Dermis blood vessel endothelial cell (primary cell): ENCODE results near the gene ZNF407. TPM values are rescaled to one million over a fixed set of nuclear protein-coding genes. Genes with fewer than 3 reads are reported as not detected.
"Not testable (repeated sequence)": the region's sequence is repeated elsewhere in the genome, so short reads cannot be mapped to it uniquely, and the experiment has no call there.

Experiments
- DNase-seq: peaks from one replicate; pipeline ENCODE4 v3.0.0; 2010
- total RNA-seq: library from RNA; depleted of rRNA; stranded (reverse); fragments of >200 nt; gene quantifications from 2 replicates; pipeline ENCODE4 v1.2.3, GENCODE V29; 2014

ZNF407 gene
- total RNA-seq, 1 donor from 2014 or later: 22.8 TPM

DNA sequence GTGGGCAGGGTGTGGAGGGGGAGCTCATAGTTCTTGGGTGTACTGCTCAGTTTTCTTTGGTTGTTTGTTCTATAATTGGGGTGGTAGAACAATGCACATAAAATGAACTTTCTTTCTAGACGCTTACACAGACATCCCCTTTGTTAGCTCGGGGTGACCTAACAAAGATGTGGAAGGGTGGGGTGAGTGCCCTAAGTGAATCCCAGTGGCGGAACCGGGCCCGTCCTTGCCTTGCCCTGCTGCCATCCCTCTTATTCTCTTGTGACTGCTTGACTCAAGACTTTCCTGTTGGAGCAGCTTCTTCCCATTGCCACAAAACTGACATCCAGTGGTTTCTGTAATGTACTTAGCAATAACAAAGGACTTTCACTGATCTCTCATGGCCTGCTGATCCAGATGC, 343.2 kb downstream of the ZNF407 start:
- DNase-seq: no peak

DNA sequence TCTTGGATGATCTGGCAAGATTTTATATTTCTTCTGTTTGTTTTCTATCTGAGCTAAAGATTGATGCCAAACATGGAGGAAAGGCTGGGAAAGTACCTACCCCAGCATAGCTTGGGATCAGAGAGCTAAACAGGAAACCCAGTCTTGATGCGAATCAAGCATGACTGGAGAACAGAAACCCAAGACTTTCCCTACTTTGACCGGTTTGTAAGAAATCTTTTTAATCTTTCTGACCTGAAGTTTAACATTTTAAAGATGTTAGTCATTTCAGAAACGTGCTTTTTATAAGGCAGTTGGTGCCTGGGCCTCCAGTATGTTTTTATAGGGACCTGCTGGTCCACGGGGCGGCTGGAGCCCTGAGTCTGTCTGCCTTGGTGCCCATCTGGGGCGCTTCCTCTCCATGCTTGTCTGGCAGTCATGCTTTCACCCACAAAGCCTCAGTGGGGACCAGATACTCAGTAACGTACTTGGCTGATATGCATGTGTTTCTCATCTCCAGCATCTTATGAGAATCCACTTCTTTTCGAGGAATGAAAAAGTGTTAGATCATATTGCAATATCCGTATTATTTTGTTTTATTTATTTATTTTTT, 344.7 kb downstream of the ZNF407 start:
- DNase-seq: peak; percentile 13

DNA sequence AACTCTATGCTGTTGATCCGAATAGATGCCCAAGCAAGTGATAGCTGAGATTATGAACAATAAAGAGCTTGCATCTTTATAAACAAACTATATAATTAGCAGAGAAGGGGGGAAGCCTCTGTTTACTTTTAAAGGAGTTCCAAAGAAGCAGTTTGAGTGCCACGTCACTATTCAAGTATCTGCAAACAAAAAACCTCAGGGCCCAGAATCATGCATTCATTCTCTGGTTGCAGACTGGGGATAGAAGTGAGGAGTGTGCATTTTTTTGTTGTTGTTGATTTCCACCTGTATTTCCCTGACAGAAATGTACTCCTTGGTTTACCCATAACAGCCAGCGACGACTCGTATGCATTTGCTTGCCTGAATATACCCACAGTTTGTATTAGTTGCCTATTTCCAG, 347.0 kb downstream of the ZNF407 start:
- no peak for DNase-seq

DNA sequence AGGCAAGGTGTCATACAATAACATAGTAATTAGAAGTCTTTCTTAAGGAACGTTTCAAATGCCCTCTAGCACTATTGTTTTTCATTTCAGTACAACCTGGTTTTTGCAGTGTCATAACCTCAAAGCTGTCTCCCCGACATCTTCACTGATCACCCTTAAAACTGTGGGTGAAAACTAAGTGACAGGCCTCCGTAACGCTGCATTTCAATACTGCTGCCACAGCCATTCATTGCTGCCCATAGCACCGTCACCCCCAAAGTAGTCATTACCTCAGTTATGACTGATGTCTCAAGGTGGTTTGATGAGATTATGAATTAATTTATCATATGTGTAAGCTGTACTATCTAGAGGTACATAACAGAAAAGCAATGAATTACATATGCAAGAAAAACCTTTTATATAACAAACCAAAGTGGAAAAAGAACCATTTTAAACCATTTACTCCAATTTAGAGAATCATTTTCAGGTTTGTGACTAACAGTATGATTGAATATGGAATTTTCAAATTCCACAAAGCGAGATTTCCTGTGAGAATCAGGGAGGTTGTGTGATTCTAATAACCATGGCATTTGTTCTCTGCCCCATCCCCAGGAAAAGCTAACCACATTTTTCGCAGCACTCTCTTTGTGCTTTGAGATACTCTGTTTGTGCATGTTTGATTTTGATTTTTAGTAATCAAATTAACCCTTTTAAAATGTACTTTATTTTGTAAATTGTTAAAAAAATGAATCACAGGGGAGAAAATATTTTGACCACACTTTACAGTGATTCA, 348.3 kb downstream of the ZNF407 start:
- DNase-seq: no peak

DNA sequence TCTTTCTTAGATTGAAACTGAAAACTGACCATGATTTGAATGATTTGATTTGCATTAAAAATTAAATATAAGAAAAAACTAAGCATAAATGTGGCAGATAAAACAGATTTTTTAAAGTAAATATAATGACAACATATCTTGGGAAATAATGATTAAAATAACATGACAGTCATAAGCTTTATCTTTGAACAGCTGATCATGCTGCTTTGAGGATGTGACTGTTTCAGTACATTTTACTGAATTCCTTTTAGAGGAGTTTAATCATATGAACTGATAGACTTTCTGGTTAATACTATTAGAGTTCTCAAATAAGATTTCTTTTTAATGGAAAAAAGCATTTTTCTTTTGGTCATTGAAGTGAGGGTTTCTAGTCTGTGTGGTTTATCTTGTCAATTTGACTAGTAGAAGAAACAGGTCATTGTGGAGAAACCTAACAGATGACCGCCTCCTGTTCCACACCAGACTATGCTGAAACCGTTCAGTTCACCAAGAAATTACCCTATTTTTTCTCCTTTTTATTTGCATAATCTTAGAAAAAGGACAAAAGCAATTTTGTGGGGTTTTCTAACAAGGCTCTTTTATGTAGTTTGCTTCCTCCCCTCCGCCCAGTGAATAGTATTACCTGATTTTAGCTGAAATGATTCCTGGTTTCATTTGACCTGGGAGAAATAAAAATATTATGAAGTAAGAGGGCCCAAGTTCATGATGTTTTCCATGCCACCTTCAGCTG, 349.1 kb downstream of the ZNF407 start:
- DNase-seq: no peak

DNA sequence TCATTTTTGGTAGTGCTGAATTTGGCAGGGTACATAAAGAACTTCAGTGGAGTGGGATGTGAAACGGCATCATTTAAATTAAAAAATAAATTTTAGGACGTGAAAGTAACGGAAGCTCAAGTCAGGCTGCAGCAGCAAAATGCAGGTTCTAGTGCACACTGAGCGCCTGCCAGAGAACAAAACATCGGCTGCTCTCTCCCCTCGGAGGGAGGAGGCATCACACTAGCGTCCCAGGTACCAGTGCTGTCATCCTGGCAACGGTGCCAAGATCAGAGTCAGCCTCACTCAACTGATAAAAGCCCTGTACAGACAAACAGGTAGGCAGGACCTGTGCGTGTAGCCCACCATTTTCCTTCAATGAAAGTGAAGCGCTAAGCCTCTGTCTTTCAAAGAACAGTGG, 349.7 kb downstream of the ZNF407 start:
- no peak for DNase-seq

DNA sequence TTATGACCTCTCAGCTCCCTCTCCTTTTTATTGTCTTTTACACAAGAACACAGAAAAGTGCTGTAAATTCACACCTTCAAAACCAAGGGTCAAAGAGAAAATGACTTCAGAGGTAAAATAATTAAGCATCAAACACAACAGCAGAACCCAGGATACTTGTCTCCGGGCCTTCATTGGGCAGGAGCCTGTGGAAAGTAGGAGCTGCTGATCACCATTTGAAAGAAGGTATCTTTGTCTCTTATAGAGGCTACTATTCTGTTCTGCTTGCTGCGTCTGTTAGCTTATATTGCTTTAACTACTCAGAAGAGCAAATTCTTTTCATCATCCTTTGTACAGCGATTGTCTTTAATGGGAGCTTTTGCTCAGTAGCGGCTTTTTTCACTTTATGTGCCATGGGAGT, 350.2 kb downstream of the ZNF407 start:
- DNase-seq: no peak

DNA sequence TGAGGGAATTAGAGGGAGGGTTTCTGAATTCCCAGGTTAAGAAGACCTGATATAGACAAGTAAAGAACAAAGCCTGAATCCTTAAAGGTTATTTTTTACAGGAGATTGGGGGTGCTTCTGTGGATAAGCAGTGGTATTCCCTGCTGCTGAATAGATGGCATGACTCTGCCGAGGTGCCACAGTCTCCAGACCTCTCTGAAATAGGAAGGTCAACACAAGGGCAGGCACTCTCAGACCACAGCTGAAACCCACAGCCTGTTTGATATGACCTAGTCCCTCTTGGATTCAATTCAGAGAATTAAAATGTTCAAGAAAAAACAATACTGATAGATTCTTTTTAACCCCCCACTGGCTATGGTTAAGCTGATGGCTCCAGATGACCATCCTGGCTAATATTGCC, 351.9 kb downstream of the ZNF407 start:
- DNase-seq: no peak

DNA sequence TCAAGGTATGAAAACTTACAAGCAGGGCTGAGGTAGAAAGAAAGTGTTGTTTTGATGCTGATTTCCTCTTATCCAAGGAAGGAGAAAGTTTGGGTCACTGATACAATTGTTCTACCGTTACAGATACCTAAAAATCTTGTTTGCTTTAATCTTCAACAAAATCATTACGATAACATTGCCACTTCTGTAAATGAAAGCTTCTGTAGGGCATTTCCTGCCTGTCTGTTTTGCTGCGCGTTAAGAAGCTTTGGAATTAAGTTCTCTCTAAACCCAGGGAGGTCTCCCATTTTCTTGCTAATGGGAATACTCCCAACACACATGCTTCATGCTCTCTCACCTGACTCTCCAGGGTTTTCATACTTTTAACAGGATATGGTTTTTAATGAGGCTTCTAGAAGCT, 352.8 kb downstream of the ZNF407 start:
- DNase-seq: peak; percentile 32

DNA sequence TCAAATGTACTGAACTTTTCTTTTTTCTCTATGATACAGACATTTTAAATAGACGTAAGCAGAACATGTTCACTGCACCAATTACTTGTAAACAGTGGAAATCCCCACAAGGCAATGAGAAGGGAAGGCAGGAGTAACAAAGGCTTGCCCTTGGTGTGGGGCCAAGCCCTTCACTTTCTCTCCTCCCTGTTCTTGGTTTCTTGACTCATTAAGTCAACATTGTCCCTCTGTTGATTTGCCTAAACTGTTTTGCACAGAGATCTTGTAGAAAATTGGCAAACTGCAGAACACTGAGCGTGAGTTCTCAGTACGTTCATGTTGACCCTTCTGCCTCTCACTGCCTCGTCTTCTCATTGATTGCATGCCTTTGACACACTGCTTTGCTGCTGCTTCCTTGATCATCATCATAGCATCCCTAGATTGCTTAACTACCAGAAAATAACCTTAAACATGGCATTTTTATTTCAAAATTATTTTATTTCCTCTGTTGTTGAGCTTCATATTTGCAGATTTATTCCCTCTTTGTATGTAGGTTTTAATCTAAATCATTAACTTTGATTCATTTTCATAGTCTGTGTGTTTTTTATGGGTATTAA, 353.6 kb downstream of the ZNF407 start:
- peak; percentile 87 for DNase-seq

DNA sequence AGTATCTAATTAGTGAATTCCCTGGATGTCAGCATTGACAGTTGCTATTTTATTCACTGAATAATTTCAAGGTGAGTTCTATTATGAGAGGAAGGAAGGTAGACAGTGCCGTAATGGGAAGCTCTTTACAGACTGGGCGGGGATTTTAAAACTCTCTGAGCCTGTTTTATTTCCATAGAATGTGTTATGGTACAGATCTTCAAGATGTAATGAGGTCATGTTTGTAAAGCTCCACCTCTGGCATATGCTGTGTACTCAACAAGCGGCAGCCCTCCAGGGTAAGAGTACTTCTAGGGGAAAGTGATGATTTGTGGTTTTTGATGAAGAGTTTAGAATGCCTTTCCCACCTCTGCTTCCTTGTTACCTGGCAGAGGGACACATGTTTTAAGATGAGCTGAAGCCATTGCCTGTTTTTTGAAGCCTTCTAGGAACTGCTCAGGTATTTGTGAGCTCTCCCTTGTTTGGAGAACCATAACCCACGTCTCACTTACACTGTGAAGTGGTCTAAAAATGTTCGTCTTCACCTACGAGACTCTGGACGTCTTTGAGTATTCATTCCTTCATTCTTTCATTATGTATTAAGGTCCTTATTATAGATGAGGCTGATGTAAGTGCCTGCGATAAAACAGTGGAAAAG, 360.0 kb downstream of the ZNF407 start:
- no peak for DNase-seq

DNA sequence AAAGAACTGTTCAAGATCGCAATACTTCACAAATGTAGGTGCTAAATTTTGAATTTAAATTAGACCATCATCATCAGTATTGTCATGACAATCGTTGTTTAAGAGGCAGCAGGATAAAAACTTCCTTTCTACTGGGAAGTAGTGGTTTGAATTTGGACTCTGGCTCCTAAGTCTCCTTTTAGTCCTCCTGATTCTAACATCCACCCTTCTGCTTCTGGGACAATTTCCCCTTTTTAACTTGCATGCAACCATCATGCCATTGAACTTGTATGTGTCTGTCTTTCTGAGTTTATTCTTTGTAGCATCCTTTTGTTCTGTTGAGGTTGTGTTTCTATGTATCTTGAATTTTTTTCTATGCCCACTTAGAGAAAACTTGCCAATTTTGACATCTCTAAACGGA, 361.5 kb downstream of the ZNF407 start:
- no peak for DNase-seq

DNA sequence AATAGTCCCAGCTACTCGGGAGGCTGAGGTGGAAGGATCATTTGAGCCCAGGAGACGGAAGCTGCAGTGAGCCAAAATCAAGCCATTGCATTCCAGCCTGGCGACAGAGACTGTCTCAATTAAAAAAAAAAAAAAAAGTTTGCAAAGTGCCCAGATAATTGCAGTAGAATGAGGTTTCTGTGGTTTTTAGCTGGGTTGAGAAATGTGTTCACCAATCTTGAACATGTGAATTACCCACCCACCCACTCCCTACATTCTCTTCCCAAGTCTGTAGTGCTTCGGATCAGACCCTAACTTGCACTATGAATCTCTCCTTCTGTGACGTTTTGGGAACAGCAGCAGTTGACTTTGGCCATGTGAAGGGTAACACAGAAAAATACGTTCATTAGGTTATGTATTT, 363.9 kb downstream of the ZNF407 start:
- no peak for DNase-seq

DNA sequence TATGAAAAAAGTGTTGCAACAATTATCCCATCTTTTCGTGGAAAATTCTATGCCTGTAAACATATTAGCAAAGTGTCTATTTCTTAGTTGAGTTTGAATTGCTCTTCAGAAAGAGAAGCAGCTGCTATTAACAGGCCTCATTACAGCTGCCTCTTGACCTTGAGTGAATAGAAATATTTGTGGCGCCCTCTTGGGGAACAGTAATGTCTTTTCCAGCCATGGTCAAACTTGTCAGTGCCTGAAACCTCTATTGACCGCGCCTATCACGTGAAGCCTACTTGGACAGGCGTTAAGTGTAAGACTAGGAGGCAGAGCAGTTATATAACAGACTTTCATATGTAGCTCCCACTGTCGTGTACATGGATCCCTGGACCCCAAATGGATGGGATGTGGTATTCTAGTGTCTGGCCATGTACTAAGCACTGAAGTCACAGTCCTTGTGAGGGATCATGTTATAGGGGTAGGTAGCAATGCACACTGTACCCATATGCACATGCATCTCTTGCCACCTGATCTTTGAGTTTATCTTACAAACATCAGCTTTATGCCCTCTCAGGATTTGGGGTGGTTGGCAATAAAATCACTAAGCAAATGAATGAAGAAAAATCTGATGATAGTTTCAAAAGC, 366.3 kb downstream of the ZNF407 start:
- DNase-seq: peak; percentile 66

DNA sequence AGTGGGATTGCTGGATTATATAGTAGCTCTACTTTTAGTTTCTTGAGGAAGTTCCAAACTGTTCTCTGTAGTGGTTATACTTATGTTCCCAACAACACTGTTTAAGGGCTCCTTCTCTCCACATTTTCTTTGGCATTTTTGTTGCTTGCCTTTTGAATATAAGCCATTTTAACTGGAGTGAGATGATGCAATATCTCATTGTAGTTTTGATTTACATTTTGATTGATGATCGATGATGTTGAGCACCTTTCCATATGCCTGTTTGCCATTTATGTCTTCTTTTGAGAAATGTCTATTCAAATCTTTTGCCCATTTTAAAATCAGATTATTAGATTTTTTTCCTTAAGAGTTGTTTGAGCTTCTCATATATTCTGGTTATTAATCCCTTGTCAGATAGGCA, 368.0 kb downstream of the ZNF407 start:
- no peak for DNase-seq

DNA sequence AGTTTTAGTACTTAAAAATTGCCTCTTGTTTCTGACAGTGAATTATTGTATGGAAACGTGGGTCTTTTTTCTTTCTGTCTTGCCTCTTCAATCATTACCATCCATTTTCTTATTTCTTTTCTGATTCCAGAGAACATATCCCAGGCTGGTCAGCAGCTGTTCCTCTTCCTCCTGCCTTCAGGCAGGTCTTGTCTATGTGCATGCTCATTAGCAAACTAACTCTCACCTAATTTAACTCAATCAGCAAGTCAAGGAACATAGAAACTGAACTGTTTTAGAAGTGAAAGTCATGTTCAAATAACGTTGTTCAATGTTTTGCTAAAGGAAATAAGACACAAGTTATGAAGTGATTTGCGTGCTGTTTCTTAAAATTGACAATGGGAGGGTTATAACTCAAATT, 369.8 kb downstream of the ZNF407 start:
- DNase-seq: no peak

DNA sequence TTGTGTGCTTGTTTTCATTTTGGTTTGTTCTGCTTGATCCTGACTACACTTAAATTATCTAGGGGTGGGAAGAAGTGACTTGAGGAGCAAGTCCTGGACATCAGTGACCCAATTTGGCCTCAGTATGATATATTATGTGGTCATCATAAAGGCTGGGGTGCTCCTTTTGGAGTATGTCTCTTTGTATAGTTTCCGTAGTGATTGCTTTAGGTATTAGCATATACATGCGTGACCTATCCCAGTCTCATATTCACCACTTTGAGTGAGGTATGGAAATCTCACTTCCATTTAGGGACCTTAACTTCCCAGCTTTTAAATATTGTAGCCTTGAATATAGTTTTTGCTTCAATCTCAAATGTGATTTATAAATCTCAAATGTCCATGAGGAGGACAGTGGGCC, 370.3 kb downstream of the ZNF407 start:
- no peak for DNase-seq

DNA sequence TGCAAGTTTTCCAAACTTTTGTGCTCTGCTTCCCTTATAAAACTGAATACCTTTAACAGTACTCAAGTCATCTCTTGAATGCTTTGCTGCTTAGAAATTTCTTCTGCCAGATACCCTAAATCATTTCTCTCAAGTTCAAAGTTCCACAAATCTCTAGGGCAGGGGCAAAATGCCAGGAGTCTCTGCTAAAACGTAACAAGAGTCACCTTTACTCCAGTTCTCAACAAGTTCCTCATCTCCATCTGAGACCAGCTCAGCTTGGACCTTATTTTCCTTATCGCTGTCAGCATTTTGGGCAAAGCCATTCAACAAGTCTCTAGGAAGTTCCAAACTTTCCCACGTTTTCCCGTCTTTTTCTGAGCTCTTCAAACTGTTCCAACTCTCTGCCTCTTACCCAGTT, 373.7 kb downstream of the ZNF407 start:
- DNase-seq: not testable (repeated sequence)

DNA sequence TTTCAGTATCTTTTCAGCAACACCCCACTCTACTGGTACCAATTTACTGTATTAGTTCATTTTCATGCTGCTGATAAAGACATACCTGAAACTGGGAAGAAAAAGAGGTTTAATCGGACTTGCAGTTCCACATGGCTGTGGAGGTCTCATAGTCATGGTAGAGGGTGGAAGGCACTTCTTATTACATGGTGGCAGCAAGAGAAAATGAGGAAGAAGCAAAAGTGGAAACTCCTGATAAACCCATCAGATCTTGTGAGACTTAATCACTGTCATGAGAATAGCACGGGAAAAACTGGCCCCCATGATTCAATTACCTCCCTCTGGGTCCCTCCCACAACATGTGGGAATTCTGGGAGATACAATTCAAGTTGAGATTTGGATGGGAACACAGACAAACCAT, 374.1 kb downstream of the ZNF407 start:
- DNase-seq: not testable (repeated sequence)

DNA sequence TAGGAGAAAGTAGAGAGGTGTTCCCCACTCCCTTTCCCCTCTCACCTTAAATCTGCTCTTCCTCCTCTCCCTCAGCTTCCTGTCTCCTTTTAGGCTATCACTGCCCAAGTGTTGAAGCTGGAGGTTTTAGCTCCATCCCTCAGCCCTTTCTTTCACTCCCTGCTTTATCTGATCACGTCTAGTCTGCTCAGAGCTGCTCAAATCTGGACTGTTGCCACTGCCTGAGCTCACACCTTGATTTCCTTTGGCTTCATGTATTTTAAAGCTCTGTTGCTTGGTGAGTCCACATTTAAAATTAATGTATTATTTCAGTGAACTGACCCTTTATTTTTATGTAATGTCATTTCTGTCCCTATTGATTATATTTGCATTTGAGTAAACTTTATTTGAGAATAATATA, 374.7 kb downstream of the ZNF407 start:
- no peak for DNase-seq

DNA sequence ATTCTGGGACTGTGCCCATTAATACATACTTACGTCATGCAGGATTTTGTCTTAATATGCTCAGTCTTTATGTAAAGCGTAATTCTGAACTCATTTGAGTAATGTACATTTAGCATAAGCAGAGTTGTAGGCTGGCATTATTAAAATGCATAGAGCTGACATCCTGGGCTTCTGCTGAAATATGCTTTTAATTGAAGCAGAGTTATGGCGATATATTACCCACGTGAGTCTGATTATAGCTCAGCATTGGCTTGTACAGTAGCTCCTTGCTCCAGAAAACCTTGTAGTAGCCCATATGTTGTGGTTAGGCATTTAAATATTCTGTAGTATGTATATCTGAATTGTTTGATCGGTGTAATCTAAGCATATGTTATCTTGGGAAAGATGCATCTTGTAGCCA, 377.3 kb downstream of the ZNF407 start:
- DNase-seq: no peak

DNA sequence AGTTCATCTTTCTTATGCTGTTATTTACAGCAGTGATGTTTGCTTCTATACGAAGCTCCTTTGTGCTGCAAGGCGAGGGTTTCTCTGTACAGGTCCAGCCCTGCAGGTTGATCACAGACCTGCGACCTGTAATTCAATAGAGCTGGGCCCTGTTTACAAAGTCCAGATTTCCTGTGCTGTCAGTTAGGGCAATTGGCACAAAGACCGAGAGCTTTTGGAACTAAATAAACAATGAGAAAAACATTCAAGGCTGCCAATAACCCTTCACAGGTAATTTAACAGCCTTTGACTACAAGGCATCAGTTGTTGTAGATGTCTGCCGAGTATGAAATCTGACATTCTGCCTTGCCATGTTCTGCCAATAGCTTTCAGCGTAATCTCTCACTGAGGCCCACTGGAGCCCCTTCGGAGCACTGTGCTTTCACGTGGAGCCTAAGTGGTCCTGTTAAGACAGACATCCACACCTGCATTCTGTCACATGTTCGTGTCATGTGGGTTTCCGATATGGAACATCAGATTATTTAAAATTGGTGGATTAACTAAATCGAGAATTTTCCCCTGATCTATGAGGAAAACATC, 378.8 kb downstream of the ZNF407 start:
- DNase-seq: no peak
